HG03558 (cell line): ENCODE data around the gene UBE2N.
"Not testable (repeated sequence)": the region's sequence is repeated elsewhere in the genome, so short reads cannot be mapped to it uniquely, and the experiment has no call there.

ENCODE experiments used
- ATAC-seq: cut with Tn5 transposase; IDR thresholded peaks from one replicate; pipeline ENCODE4 v1.9.1; 2021; ENCODE audit warnings: moderate number of reproducible peaks; ENCODE audit not compliant: unreplicated experiment; ENCODE audit errors: extremely low read depth

UBE2N gene

GRCh38 chr12:93381976-93382437, 59.7 kb downstream of the UBE2N start:
- not testable (repeated sequence) for ATAC-seq

- ATAC-seq, result no peak
Measured at GRCh38 chr12:93381161-93381975, 60.4 kb downstream of the UBE2N start.

GRCh38 chr12:93380480-93381121, 61.1 kb downstream of the UBE2N start:
- ATAC-seq, result no peak

GRCh38 chr12:93379981-93380361, 61.8 kb downstream of the UBE2N start:
- no peak for ATAC-seq

- no peak for ATAC-seq
Measured at GRCh38 chr12:93379326-93379980, 62.3 kb downstream of the UBE2N start.

GRCh38 chr12:93378998-93379325, 62.8 kb downstream of the UBE2N start:
- ATAC-seq, result no peak

GRCh38 chr12:93378196-93378997, 63.4 kb downstream of the UBE2N start:
- ATAC-seq, result peak; percentile 10

GRCh38 chr12:93377252-93378195, 64.2 kb downstream of the UBE2N start, which contains the start of gene NUDT4:
Gene NUDT4 (plus strand): TSS chr12:93377925. CDS start chr12:93378323, 398 bp downstream.
- peak; percentile 34 for ATAC-seq

GRCh38 chr12:93376436-93377251, 65.1 kb downstream of the UBE2N start:
- ATAC-seq, result no peak

- ATAC-seq, result no peak
Measured at GRCh38 chr12:93375906-93376305, 65.8 kb downstream of the UBE2N start.

GRCh38 chr12:93373961-93374656, 67.6 kb downstream of the UBE2N start:
- ATAC-seq, result no peak

GRCh38 chr12:93370947-93371346, 70.8 kb downstream of the UBE2N start:
- ATAC-seq, result no peak

GRCh38 chr12:93369505-93369904, 72.2 kb downstream of the UBE2N start:
- no peak for ATAC-seq

GRCh38 chr12:93368766-93369165, 73.0 kb downstream of the UBE2N start:
- ATAC-seq, result no peak

- ATAC-seq, result no peak
Measured at GRCh38 chr12:93366422-93366821, 75.3 kb downstream of the UBE2N start.

- no peak for ATAC-seq
Measured at GRCh38 chr12:93365616-93366405, 75.9 kb downstream of the UBE2N start.

GRCh38 chr12:93363841-93364297, 77.9 kb downstream of the UBE2N start:
- no peak for ATAC-seq
